ENCODE measurements around the gene ALDH1L1.

The ALDH1L1 gene

GRCh38 chr3:126054870-126055269, 125.5 kb downstream of the ALDH1L1 start:
- no peak for DNase-seq (ENCODE audit: low spot score)

- no peak for DNase-seq (ENCODE audit: low spot score)
Observed at GRCh38 chr3:126053949-126054569, 126.3 kb downstream of the ALDH1L1 start.

All from CD4-positive, alpha-beta T cell treated with Interleukin-2 at 100 ng/mL for 4 hours (primary cell).